WTC11 (cell line): Measurements from ENCODE around the gene EFEMP2. TPM values are rescaled to one million over a fixed set of nuclear protein-coding genes. Genes with fewer than 3 reads are reported as not detected.

Experiments
- ATAC-seq: fragments of 200-7000 bp; cut with Tn5 transposase; 2 replicates; pipeline ENCODE4 v1.10.0; 2021; ENCODE audit warnings: mild to moderate bottlenecking, moderate library complexity
- CTCF ChIA-PET: fragments of 300-600 bp; sonication (Branson Sonifier 250); formaldehyde crosslinking; loops from one replicate; lab custom pipeline; 2021; ENCODE audit warnings: antibody characterized with exemption; lab: Charles Lee
- POLR2A ChIA-PET: fragments of 350-600 bp; sonication (Branson Sonifier 250); formaldehyde crosslinking; loops from one replicate; lab custom pipeline; 2021; ENCODE audit warnings: antibody characterized with exemption; lab: Charles Lee
- DNase-seq: peaks from one replicate; pipeline ENCODE4 v3.0.0; 2021; ENCODE audit warnings: low spot score
- H3K27ac Mint-ChIP-seq: 2 replicates; pipeline ENCODE4 v1.8.0; 2021; ENCODE audit warnings: mixed read lengths
- H3K27me3 Mint-ChIP-seq: 2 replicates; pipeline ENCODE4 v1.8.0; 2021; ENCODE audit warnings: low read depth, mild to moderate bottlenecking, moderate library complexity, mixed read lengths
- H3K36me3 Mint-ChIP-seq: 2 replicates; pipeline ENCODE4 v1.8.0; 2021; ENCODE audit warnings: mixed read lengths
- H3K4me1 Mint-ChIP-seq: 2 replicates; pipeline ENCODE4 v1.8.0; 2022; ENCODE audit warnings: mixed read lengths
- H3K4me3 Mint-ChIP-seq: 2 replicates; pipeline ENCODE4 v1.8.0; 2021; ENCODE audit warnings: mild to moderate bottlenecking, moderate library complexity, mixed read lengths
- H3K9me3 Mint-ChIP-seq: 2 replicates; pipeline ENCODE4 v1.8.0; 2021; ENCODE audit warnings: mixed read lengths
- AFF4 ChIP-seq: sonication (generic); formaldehyde crosslinking; IDR thresholded peaks from 2 replicates; pipeline ENCODE4 v1.8.1; 2023; ENCODE audit warnings: mild to moderate bottlenecking, missing genetic modification reagents, borderline replicate concordance
- AR ChIP-seq: fragments of 250-450 bp; sonication (Bioruptor Pico); IDR thresholded peaks from 2 replicates; pipeline ENCODE4 v1.9.0; 2021; ENCODE audit warnings: mild to moderate bottlenecking
- ERG ChIP-seq: fragments of 250-450 bp; sonication (Bioruptor Pico); IDR thresholded peaks from 2 replicates; pipeline ENCODE4 v1.8.0; 2021; ENCODE audit warnings: mild to moderate bottlenecking
- ESRRA ChIP-seq: sonication (generic); formaldehyde crosslinking; IDR thresholded peaks from 2 replicates; pipeline ENCODE4 v1.8.1; 2022; ENCODE audit warnings: mild to moderate bottlenecking, missing genetic modification reagents, borderline replicate concordance
- GABPB1 ChIP-seq: sonication (generic); formaldehyde crosslinking; IDR thresholded peaks from 2 replicates; pipeline ENCODE4 v1.8.1; 2023; ENCODE audit warnings: mild to moderate bottlenecking, missing genetic modification reagents
- GTF2I ChIP-seq: fragments of 250-450 bp; sonication (Bioruptor Pico); conservative IDR thresholded peaks from 2 replicates; pipeline ENCODE4 v1.4.0; 2021; ENCODE audit warnings: mild to moderate bottlenecking
- IRF1 ChIP-seq: sonication (generic); formaldehyde crosslinking; IDR thresholded peaks from 2 replicates; pipeline ENCODE4 v1.8.0; 2023; ENCODE audit warnings: missing genetic modification reagents
- IRF2 ChIP-seq: sonication (generic); formaldehyde crosslinking; IDR thresholded peaks from 2 replicates; pipeline ENCODE4 v1.8.0; 2022; ENCODE audit warnings: low read depth, missing genetic modification reagents, borderline replicate concordance
- MXD4 ChIP-seq: fragments of 250-450 bp; sonication (Bioruptor Pico); IDR thresholded peaks from 2 replicates; pipeline ENCODE4 v1.8.0; 2021; ENCODE audit warnings: mild to moderate bottlenecking, moderate library complexity, borderline replicate concordance
- RELA ChIP-seq: sonication (generic); formaldehyde crosslinking; IDR thresholded peaks from 2 replicates; pipeline ENCODE4 v1.8.1; 2022; ENCODE audit warnings: missing genetic modification reagents, mild to moderate bottlenecking, borderline replicate concordance
- ZMAT4 ChIP-seq: fragments of 250-450 bp; sonication (Bioruptor Pico); IDR thresholded peaks from 2 replicates; pipeline ENCODE4 v1.9.0; 2021; ENCODE audit warnings: mild to moderate bottlenecking
- ZSCAN18 ChIP-seq: fragments of 250-450 bp; sonication (Bioruptor Pico); IDR thresholded peaks from 2 replicates; pipeline ENCODE4 v2.1.2; 2022; ENCODE audit warnings: mild to moderate bottlenecking, moderate library complexity
- total RNA-seq: library from RNA; stranded (reverse); gene quantifications from 3 replicates; pipeline ENCODE4 v1.2.3, GENCODE V29; 2021

Gene EFEMP2
- total RNA-seq, 1 experiment from 2014 or later: 14.2 TPM

GRCh38 chr11:65917434-65918210 lies 45.0 kb upstream of the EFEMP2 start (continued):
- TF ChIP-seq ZSCAN18 (CRISPR knock-in tag) (no peak), AR (CRISPR knock-in tag) (no peak), RELA (CRISPR knock-in tag) (0 out of 2 replicates have a peak, but pooled peaks have one; percentile 21), GABPB1 (no peak), IRF1 (CRISPR knock-in tag) (no peak), IRF2 (CRISPR knock-in tag) (no peak)

- ChIA-PET CTCF (interaction anchor here (2.3 kb wide), 1 partner anchor 27 kb away, joined by 23 read pairs; the partner anchor contains the start of genes CCDC85B and FIBP), POLR2A (interaction anchor here (1.3 to 1.6 kb wide), 2 partner anchors 26 to 59 kb away, joined by 3 to 12 read pairs; partner anchors contain the start of genes CCDC85B and CFL1)
- H3K9me3 Mint-ChIP-seq: no peaks in the 10 kb centered on the region
These were observed 44.5 kb upstream of the EFEMP2 start for GRCh38 chr11:65917077-65917433.

More at GRCh38 chr11:65917077-65917433, 44.5 kb upstream of the EFEMP2 start:
- TF ChIP-seq ESRRA (CRISPR knock-in tag) (no peak), AR (CRISPR knock-in tag) (no peak), ZMAT4 (CRISPR knock-in tag) (no peak), GTF2I (no peak), AFF4 (CRISPR knock-in tag) (no peak), ERG (CRISPR knock-in tag) (no peak), MXD4 (no peak)
- TF ChIP-seq, all 79 proteins: peak for 0
- no peak for DNase-seq
- ATAC-seq: no peak
- Mint-ChIP-seq H3K4me3 (peak overlapping the region; percentile 50), H3K27ac (no peak overlapping the region), H3K36me3 (peaks cover 1% of the 10 kb centered on the region), H3K27me3 (peaks cover 3% of the 10 kb centered on the region; the same call in 1 of the 2 replicates), H3K4me1 (peaks cover 18% of the 10 kb centered on the region)
